ENCODE data around the gene RGMA.
"Not testable (repeated sequence)": the region's sequence is repeated elsewhere in the genome, so short reads cannot be mapped to it uniquely, and the experiment has no call there.

Gene RGMA

DNA sequence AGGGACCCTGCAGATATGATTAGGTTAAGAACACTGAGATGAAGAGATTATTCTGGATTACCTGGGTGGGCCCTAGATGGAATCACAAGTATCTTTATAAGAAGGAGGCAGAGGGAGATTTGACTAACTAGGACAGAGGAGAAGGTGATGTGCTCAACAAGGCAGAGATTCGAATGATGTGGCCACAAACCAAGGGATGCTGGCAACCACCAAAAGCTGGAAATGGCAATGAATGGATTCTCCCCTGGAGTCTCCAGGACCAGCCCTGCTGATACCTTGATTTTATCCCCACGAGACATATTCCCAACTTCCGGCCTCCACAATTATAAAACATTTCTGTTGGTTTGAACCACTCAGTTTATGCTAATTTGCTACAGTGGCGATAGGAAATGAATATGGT lies 42.9 kb downstream of the RGMA start:
- DNase-seq: no peak

DNA sequence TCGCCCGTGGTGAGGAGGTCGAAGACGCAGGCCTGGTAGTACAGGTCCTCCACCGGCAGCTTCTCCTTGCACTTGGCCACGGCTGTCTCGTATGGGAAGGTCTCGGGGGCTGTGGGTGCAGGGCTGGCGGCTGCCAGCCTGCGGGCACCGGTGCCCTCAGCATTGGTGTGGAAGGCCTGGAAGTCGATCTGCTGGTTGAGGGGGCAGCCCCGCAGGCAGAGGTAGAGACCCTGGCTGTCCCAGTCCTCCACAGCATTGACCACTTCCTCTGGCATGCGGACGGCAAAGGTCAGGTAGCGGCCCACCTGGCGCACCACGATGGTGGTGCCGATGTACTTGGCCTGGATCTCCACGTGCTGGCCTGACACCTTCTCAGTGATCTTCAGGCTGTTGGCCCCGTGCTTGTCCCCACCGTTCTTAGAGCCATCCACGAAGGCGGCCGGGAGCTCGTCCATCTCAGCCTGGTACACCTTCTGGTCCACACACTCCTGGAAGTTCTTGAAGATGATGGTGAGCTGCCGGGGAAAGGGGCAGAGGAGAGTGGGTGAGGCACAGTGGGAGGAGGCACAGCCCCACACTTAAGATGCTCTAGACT lies 43.7 kb downstream of the RGMA start:
- no peak for DNase-seq

GRCh38 chr15:93044301-93045190 lies 44.5 kb downstream of the RGMA start:
- DNase-seq: no peak

DNA sequence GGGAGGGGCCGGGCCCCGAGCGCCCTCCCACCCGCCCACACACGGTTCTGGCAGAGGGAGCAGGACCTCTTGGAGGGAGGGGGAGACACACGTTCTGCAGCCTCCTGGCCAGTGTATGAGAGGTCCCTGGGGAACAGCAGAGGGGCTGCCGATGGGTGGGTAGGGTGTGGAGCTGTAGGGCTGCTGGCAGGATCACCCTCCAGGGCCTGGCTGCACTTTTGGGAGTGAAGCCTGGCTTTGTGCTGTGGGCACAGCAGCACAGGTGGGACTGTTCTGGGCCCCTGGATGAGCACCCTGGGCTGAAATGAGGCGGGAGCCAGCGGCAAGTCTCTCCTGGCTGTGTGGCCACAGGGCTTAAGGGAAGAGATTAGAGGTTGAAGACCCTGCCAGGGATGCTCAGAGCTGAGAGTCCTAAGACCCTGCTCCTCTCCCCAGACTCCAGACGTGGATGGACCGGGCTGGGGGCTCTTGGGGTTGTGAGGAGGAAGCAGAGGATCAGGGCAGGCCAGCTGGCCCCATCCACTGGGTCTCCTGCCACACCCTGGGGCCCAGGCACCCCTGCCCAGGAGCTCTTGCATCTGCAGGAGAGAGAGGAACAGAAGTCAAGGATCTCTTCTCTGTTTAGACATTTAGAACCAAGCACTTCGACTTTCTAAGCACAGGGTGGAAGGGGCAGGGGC lies 45.2 kb downstream of the RGMA start:
- no peak for DNase-seq

DNA sequence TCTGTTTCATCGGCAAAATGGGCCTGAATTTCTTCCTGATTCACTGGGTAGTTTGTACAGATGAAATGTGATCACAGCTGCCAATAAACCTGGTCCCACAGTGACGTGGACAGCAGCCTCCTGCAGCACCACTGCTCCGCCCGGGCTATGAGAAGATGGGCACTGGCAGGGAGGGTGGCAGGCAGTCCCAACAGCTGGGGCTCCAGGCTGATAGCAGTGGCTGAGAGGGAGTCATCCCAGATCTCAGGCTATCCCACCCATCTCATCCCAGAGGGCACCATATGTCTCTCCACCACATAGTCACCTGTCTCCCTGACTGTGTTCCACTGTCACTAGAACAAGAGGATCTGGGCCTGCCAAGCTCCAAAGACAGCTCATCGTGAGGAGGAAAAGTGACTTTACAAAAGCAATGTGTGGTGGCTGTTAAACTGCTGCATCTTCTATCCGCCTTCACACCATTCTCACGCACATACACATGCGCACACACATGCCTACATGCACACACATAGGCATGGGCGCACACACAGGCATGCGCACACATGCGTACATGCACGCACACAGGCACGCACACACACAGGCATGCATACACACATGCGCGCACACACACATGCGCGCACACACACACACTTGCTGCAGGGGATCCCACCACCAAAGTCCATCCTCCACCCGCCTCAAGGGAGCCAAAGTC lies 46.2 kb downstream of the RGMA start:
- no peak for DNase-seq

GRCh38 chr15:93042211-93042610 lies 46.8 kb downstream of the RGMA start:
- DNase-seq: no peak

DNA sequence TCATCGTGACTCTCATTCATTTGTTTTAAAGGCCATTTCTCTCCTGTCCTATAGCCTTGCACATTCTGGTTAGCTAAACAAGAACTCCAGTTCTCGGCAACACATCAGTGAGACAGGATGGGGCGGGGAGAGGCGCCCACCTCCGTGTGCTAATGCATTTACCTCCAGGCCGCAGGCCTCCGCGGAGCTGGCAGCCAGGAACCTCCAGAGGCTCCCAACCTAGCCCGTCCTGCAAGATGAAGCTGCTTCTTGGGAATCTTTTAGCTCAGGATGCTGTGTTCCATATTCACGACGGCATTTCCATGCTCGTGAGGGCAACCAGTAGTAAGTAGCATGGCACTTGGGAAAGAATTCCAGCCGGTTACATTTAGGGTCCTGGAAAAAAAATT lies 47.9 kb downstream of the RGMA start:
- no peak for DNase-seq

DNA sequence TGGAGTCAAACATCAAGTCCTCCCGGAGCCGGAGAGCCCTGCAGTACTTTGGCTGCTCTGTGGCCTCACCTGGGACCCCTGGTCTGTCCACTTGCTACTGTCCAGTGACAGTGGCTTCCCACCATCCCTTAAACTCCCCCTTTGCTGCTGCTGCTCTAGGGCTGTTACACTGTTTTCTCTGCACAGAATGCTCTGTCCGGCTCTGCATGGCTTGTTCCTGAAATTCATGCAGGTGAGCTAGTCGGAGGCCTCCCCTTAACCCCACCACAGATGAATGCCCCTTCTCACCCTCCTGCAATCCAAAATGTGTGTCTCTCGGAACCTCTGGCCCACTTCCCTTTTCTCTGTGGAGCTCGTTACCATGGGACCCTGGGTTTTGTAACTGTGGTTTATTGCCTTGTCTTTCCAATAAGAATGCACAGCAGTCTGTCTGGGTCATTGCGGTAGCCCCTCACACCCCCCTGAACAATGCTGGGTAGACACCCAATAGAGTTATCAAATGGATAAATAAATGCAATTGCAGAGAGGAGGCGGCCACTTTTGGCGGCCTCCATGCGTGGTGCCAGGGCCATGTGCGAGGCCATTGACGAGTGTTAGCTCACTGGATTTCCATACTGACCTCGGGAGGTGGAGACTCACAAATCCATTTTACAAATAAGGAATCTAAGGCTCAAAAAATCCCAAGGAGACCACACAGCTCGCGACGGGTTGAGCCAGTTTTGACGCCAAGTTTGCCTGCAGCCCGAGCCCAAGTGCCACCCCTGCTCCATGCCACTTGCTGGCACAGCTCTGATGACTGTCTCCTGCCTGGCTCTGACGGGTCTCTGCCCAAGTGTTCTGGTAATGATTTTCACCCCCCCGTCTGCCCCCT lies 48.5 kb downstream of the RGMA start:
- no peak for DNase-seq

DNA sequence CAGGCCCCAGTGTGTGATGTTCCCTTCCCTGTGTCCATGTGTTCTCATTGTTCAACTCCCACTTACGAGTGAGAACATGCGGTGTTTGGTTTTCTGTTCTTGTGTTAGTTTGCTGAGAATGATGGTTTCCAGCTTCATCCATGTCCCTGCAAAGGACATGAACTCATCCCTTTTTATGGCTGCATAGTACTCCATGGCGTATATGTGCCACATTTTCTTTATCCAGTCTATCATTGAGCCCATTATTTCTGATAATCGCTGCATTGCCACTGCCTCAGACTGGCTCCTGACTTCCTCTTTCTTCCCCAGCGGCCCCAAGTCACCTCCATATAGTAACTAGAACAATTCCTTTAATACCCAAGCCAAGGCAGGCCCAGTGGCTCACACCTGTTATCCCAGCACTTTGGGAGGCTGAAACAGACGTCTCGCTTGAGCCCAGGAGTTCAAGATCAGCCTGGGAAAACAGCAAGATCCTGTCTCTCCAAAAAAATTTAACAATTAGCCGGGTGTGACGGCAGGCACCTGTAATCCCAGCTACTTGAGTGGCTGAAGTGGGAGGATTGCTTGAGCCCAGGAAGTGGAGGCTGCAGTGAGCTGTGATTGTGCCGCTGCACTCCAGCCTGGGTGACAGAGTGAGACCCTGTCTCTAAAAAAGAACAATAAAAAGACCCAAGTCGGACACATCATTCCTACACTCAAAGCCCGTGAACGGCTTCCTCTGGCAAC lies 49.3 kb downstream of the RGMA start:
- DNase-seq: not testable (repeated sequence)

- DNase-seq: no peak
These were observed 50.9 kb downstream of the RGMA start for GRCh38 chr15:93037820-93038705.

- DNase-seq: no peak
These were observed 51.8 kb downstream of the RGMA start for GRCh38 chr15:93036951-93037819.

- no peak for DNase-seq
These were observed 52.8 kb downstream of the RGMA start for GRCh38 chr15:93035953-93036810.

DNA sequence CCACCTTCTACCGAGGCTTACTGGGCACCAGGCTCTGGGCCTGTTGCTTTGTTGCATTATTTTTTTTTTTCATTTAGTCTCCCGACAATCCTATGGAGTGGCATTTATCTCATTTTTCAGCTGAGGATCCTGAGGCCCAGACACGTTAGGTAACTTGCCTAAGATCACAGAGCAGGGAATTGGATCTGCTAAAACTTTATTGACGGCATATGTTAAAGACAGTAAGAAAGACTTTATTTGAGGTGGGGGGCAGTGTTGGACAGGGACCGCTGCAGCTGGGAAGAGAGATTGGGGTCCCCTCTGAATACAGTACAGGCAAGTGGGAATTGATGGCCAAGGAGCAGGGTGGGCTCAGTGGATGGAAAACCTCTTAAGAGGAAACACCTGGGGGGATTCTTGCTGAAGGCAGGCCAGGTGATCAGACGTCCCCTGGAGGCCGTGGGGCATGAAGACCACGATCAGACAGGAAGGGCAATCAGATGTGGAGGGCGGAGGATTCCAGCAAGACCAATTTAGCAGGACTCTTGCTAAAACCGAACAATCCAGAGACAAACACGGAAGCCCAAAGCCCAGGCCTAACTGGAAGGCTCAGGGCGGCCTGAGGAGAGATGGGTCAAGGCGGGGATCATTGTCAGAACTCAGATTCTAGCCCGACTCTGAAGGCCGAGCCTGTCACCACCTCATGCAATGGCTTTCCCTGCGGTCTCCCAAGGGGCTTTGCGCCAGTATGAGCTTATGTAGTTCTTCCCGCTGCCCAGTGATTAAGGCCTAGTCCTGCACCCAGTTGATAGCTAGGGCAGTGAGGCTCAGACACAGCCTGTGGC lies 53.7 kb downstream of the RGMA start:
- DNase-seq: no peak

- no peak for DNase-seq
These were observed 54.5 kb downstream of the RGMA start for GRCh38 chr15:93034512-93034911.

- no peak for DNase-seq
These were observed 55.5 kb downstream of the RGMA start for GRCh38 chr15:93033434-93034045.

GRCh38 chr15:93032515-93033206 lies 56.4 kb downstream of the RGMA start:
- not testable (repeated sequence) for DNase-seq
